Mesodermal cell (in vitro differentiated cells): ENCODE results near the gene ANO5.
"Not testable (repeated sequence)": the region's sequence is repeated elsewhere in the genome, so short reads cannot be mapped to it uniquely, and the experiment has no call there.

Source experiments
- H3K27ac ChIP-seq: 2 replicates; pipeline ENCODE4 v1.7.0; 2013; ENCODE audit warnings: mild to moderate bottlenecking, low read depth, low read length, moderate library complexity; ENCODE audit not compliant: severe bottlenecking
- H3K36me3 ChIP-seq: 2 replicates; pipeline ENCODE4 v1.7.1; 2013; ENCODE audit warnings: mild to moderate bottlenecking, low read length, moderate library complexity; ENCODE audit not compliant: control insufficient read depth, insufficient read depth
- H3K4me1 ChIP-seq: one replicate; pipeline ENCODE4 v1.7.1; 2013; ENCODE audit warnings: mild to moderate bottlenecking, low read length; ENCODE audit not compliant: insufficient read depth, control insufficient read depth, poor library complexity, severe bottlenecking
- H3K4me3 ChIP-seq: 2 replicates; pipeline ENCODE4 v1.7.0; 2013; ENCODE audit warnings: low read length, control low read depth, mild to moderate bottlenecking; ENCODE audit not compliant: insufficient read depth, poor library complexity, severe bottlenecking; ENCODE audit errors: extremely low read depth
- H3K9me3 ChIP-seq: 2 replicates; pipeline ENCODE4 v1.7.1; 2013; ENCODE audit warnings: mild to moderate bottlenecking, low read length, moderate library complexity; ENCODE audit not compliant: control insufficient read depth
- WGBS, 2 experiments: methylation state at CpG; one replicate each; pipeline ENCODE4 v1.1.5; 2013; ENCODE audit warnings: missing lambda C conversion rate in 2 of 2; ENCODE audit not compliant: insufficient coverage in 2 of 2; 5-methylcytosine and 5-hydroxymethylcytosine counted together

The ANO5 gene

GRCh38 chr11:22263613-22264012 is 70.7 kb downstream of the ANO5 start:
- 84% methylated on average over 2 of the region's 2 CpGs; no CpG with 5 or more reads in 1 of the 2 experiments for WGBS, 2 experiments
- Histone ChIP-seq H3K36me3 (no peaks in the 10 kb centered on the region), H3K9me3 (no peaks in the 10 kb centered on the region), H3K4me1 (no peaks in the 10 kb centered on the region), H3K27ac (no peak overlapping the region), H3K4me3 (no peak overlapping the region)

- H3K36me3 ChIP-seq, H3K27ac ChIP-seq, H3K4me1 ChIP-seq, H3K4me3 ChIP-seq, H3K9me3 ChIP-seq: not testable (repeated sequence)
- 75 to 87% methylated on average over 1 of the region's 1 CpG for WGBS, 2 experiments
These were observed 76.2 kb downstream of the ANO5 start for GRCh38 chr11:22268983-22269624.

GRCh38 chr11:22273781-22274180 is 80.9 kb downstream of the ANO5 start:
- no peaks in the 10 kb centered on the region for H3K36me3 ChIP-seq
- no peak overlapping the region for H3K4me3 ChIP-seq
- no peaks in the 10 kb centered on the region for H3K9me3 ChIP-seq
- H3K4me1 ChIP-seq, result no peaks in the 10 kb centered on the region
- WGBS, 2 experiments, result no CpG with 5 or more reads among the region's 1 CpG
- H3K27ac ChIP-seq, result no peak overlapping the region

GRCh38 chr11:22275600-22275999 is 82.7 kb downstream of the ANO5 start:
- no peak overlapping the region for H3K4me3 ChIP-seq
- H3K27ac ChIP-seq, result no peak overlapping the region
- no peaks in the 10 kb centered on the region for H3K4me1 ChIP-seq
- H3K9me3 ChIP-seq, result no peaks in the 10 kb centered on the region
- H3K36me3 ChIP-seq, result no peaks in the 10 kb centered on the region

GRCh38 chr11:22276535-22276934 is 83.7 kb downstream of the ANO5 start:
- H3K4me1 ChIP-seq, result no peaks in the 10 kb centered on the region
- 84 to 100% methylated on average over 1 to 2 of the region's 4 CpGs for WGBS, 2 experiments
- H3K27ac ChIP-seq, result no peak overlapping the region
- no peak overlapping the region for H3K4me3 ChIP-seq
- no peaks in the 10 kb centered on the region for H3K9me3 ChIP-seq
- H3K36me3 ChIP-seq, result no peaks in the 10 kb centered on the region

GRCh38 chr11:22284991-22285390 is 92.1 kb downstream of the ANO5 start:
- H3K9me3 ChIP-seq, H3K4me3 ChIP-seq, H3K36me3 ChIP-seq, H3K4me1 ChIP-seq, H3K27ac ChIP-seq: not testable (repeated sequence)
- 88 to 92% methylated on average over 15 to 16 of the region's 17 CpGs for WGBS, 2 experiments

GRCh38 chr11:22302368-22302767 is 109.5 kb downstream of the ANO5 start:
- Histone ChIP-seq H3K4me1 (no peaks in the 10 kb centered on the region), H3K27ac (no peak overlapping the region), H3K4me3 (no peak overlapping the region), H3K36me3 (no peaks in the 10 kb centered on the region), H3K9me3 (no peaks in the 10 kb centered on the region)

GRCh38 chr11:22304337-22304961 is 111.6 kb downstream of the ANO5 start:
- WGBS, 2 experiments, result 67 to 69% methylated on average over 1 to 2 of the region's 5 CpGs
- Histone ChIP-seq H3K4me3 (no peak overlapping the region), H3K27ac (no peak overlapping the region), H3K9me3 (no peaks in the 10 kb centered on the region), H3K36me3 (no peaks in the 10 kb centered on the region), H3K4me1 (no peaks in the 10 kb centered on the region)

GRCh38 chr11:22317656-22318055 is 124.8 kb downstream of the ANO5 start:
- H3K36me3 ChIP-seq, result no peaks in the 10 kb centered on the region
- no peaks in the 10 kb centered on the region for H3K9me3 ChIP-seq
- 90 to 94% methylated on average over 14 to 15 of the region's 15 CpGs for whole genome bisulfite sequencing, 2 experiments
- H3K4me3 ChIP-seq, result no peak overlapping the region
- H3K27ac ChIP-seq, result no peak overlapping the region
- no peaks in the 10 kb centered on the region for H3K4me1 ChIP-seq

GRCh38 chr11:22331771-22332170 is 138.9 kb downstream of the ANO5 start:
- WGBS, 2 experiments, result no CpG with 5 or more reads among the region's 4 CpGs
- Histone ChIP-seq H3K4me3 (no peak overlapping the region), H3K4me1 (no peaks in the 10 kb centered on the region), H3K36me3 (no peaks in the 10 kb centered on the region), H3K9me3 (no peaks in the 10 kb centered on the region), H3K27ac (no peak overlapping the region)
